SK-N-MC (cell line): ENCODE measurements around the gene PKN3.

Experiments
- EZH2 ChIP-seq: fragments of 200-600 bp; sonication (generic); IDR thresholded peaks from one replicate; pipeline ENCODE4 v1.6.1; 2017; ENCODE audit warnings: antibody characterized with exemption
- POLR2AphosphoS5 ChIP-seq: IDR thresholded peaks from 2 replicates; pipeline ENCODE4 v1.6.1; 2012; ENCODE audit warnings: mild to moderate bottlenecking, low read depth, low read length, borderline replicate concordance

GRCh38 chr9:128750926-128751595, 48.8 kb downstream of the PKN3 start:
- no peak for TF ChIP-seq POLR2AphosphoS5
- no peak for TF ChIP-seq EZH2
